ENCODE data around the gene RPL38.

RPL38 gene

GRCh38 chr17:74244128-74244527 is 40.6 kb downstream of the RPL38 start:
- Histone ChIP-seq H3K4me2 (ENCODE audit: low read length) (no peak overlapping the region), H3K27ac (ENCODE audit: low read depth, low read length) (no peak overlapping the region), H3K4me1 (ENCODE audit: control insufficient read depth, low read length) (no peaks in the 10 kb centered on the region), H3K9me3 (ENCODE audit: control insufficient read depth, insufficient read depth, low read length) (peaks cover 2% of the 10 kb centered on the region; the same call in 1 of the 2 replicates), H3K4me3 (ENCODE audit: low read length) (no peak overlapping the region), H3K36me3 (ENCODE audit: control insufficient read depth, low read length) (no peaks in the 10 kb centered on the region), H3K9me2 (replicated peaks; ENCODE audit: control insufficient read depth, low read length) (no peaks in the 10 kb centered on the region), H3K79me2 (ENCODE audit: control insufficient read depth, low read length) (no peaks in the 10 kb centered on the region), H3F3A (ENCODE audit: control insufficient read depth, insufficient read depth) (no peaks in the 10 kb centered on the region), H3K27me3 (ENCODE audit: control insufficient read depth, low read length) (no peaks in the 10 kb centered on the region), H4K20me1 (ENCODE audit: control insufficient read depth, insufficient read depth, low read depth, low read length) (no peaks in the 10 kb centered on the region)
- TF ChIP-seq EZH2phosphoT487 (IDR thresholded peaks at IDR 0.05; ENCODE audit: borderline replicate concordance, low read length): no peak
- no peak for TF ChIP-seq CTCF (IDR thresholded peaks at IDR 0.05; ENCODE audit: low read depth, low read length, poor library complexity, severe bottlenecking)

- Histone ChIP-seq H3K27ac (ENCODE audit: low read depth, low read length) (no peak overlapping the region), H3K9me2 (replicated peaks; ENCODE audit: control insufficient read depth, low read length) (no peaks in the 10 kb centered on the region), H4K20me1 (ENCODE audit: control insufficient read depth, insufficient read depth, low read depth, low read length) (no peaks in the 10 kb centered on the region), H3K36me3 (ENCODE audit: control insufficient read depth, low read length) (no peaks in the 10 kb centered on the region), H3K4me1 (ENCODE audit: control insufficient read depth, low read length) (no peaks in the 10 kb centered on the region), H3K9me3 (ENCODE audit: control insufficient read depth, insufficient read depth, low read length) (peaks cover 2% of the 10 kb centered on the region; the same call in 1 of the 2 replicates), H3K79me2 (ENCODE audit: control insufficient read depth, low read length) (no peaks in the 10 kb centered on the region), H3K4me2 (ENCODE audit: low read length) (no peak overlapping the region), H3K27me3 (ENCODE audit: control insufficient read depth, low read length) (no peaks in the 10 kb centered on the region), H3K4me3 (ENCODE audit: low read length) (no peak overlapping the region), H3F3A (ENCODE audit: control insufficient read depth, insufficient read depth) (no peaks in the 10 kb centered on the region)
- no peak for TF ChIP-seq CTCF (IDR thresholded peaks at IDR 0.05; ENCODE audit: low read depth, low read length, poor library complexity, severe bottlenecking)
Observed at GRCh38 chr17:74244548-74244947, 41.1 kb downstream of the RPL38 start.

GRCh38 chr17:74245145-74245831 is 41.8 kb downstream of the RPL38 start:
- Histone ChIP-seq H3K27ac (ENCODE audit: low read depth, low read length) (no peak overlapping the region), H3K36me3 (ENCODE audit: control insufficient read depth, low read length) (no peaks in the 10 kb centered on the region), H3K9me3 (ENCODE audit: control insufficient read depth, insufficient read depth, low read length) (peaks cover 2% of the 10 kb centered on the region; the same call in 1 of the 2 replicates), H3K4me1 (ENCODE audit: control insufficient read depth, low read length) (no peaks in the 10 kb centered on the region), H3F3A (ENCODE audit: control insufficient read depth, insufficient read depth) (no peaks in the 10 kb centered on the region), H4K20me1 (ENCODE audit: control insufficient read depth, insufficient read depth, low read depth, low read length) (no peaks in the 10 kb centered on the region), H3K27me3 (ENCODE audit: control insufficient read depth, low read length) (no peaks in the 10 kb centered on the region), H3K4me3 (ENCODE audit: low read length) (no peak overlapping the region), H3K9me2 (replicated peaks; ENCODE audit: control insufficient read depth, low read length) (no peaks in the 10 kb centered on the region), H3K79me2 (ENCODE audit: control insufficient read depth, low read length) (no peaks in the 10 kb centered on the region), H3K4me2 (ENCODE audit: low read length) (no peak overlapping the region)
- TF ChIP-seq EZH2phosphoT487 (IDR thresholded peaks at IDR 0.05; ENCODE audit: borderline replicate concordance, low read length) (no peak), CTCF (IDR thresholded peaks at IDR 0.05; ENCODE audit: low read depth, low read length, poor library complexity, severe bottlenecking) (no peak)

Measured in DOHH2 (cell line).